Stimulated activated CD4-positive, alpha-beta T cell treated with anti-CD3 and anti-CD28 coated beads, Interleukin-4, amount 100 ng/mL, for 4 hours (primary cell): ENCODE results near the gene RETREG1.
A peak's percentile ranks its signal among the peaks of the same experiment; 100 is the strongest.
"Not testable (repeated sequence)": the region's sequence is repeated elsewhere in the genome, so short reads cannot be mapped to it uniquely, and the experiment has no call there.

Experiments
- DNase-seq, 2 experiments: peaks; one replicate each; pipeline ENCODE4 v3.0.0-alpha.2; 2020

Gene RETREG1

GRCh38 chr5:16616536-16617273, at the start of gene RETREG1:
Gene RETREG1 (minus strand): TSS chr5:16616997. CDS start chr5:16616971, 26 bp downstream.
- DNase-seq = peak; percentile 84 to 86

- no peak for DNase-seq
These were observed 49.5 kb upstream of the RETREG1 start for GRCh38 chr5:16666130-16666882.

GRCh38 chr5:16665601-16666000, 48.8 kb upstream of the RETREG1 start:
- DNase-seq = no peak

- DNase-seq = no peak
These were observed 47.6 kb upstream of the RETREG1 start for GRCh38 chr5:16664368-16664767.

- DNase-seq = no peak
These were observed 47.0 kb upstream of the RETREG1 start for GRCh38 chr5:16663840-16664239.

- no peak for DNase-seq
These were observed 44.9 kb upstream of the RETREG1 start for GRCh38 chr5:16661713-16662112.

- DNase-seq = no peak
These were observed 44.2 kb upstream of the RETREG1 start for GRCh38 chr5:16660982-16661381.

- no peak for DNase-seq
These were observed 42.7 kb upstream of the RETREG1 start for GRCh38 chr5:16659536-16659935.

- no peak for DNase-seq
These were observed 39.9 kb upstream of the RETREG1 start for GRCh38 chr5:16656561-16657191.

GRCh38 chr5:16654647-16655334, 38.0 kb upstream of the RETREG1 start:
- no peak for DNase-seq

- not testable (repeated sequence) for DNase-seq
These were observed 31.9 kb upstream of the RETREG1 start for GRCh38 chr5:16648739-16649138.

GRCh38 chr5:16644301-16644889, 27.6 kb upstream of the RETREG1 start:
- no peak for DNase-seq

- DNase-seq = no peak
These were observed 26.1 kb upstream of the RETREG1 start for GRCh38 chr5:16642867-16643266.

GRCh38 chr5:16639206-16639605, 22.4 kb upstream of the RETREG1 start:
- DNase-seq = no peak

GRCh38 chr5:16628376-16628775, 11.6 kb upstream of the RETREG1 start:
- DNase-seq = no peak

GRCh38 chr5:16626696-16627264, 10.0 kb upstream of the RETREG1 start:
- no peak for DNase-seq

- DNase-seq = no peak
These were observed 8.3 kb upstream of the RETREG1 start for GRCh38 chr5:16625096-16625495.

- DNase-seq = no peak
These were observed 2.3 kb upstream of the RETREG1 start for GRCh38 chr5:16619136-16619535.

- no peak for DNase-seq
These were observed 1.5 kb upstream of the RETREG1 start for GRCh38 chr5:16618138-16618897.

GRCh38 chr5:16617274-16617968, 624 bp upstream of the RETREG1 start:
- peak; percentile 39 to 63 for DNase-seq
